Amniotic epithelial cell (primary cell): Measurements from ENCODE around the gene DDX39B.
A peak's percentile ranks its signal among the peaks of the same experiment; 100 is the strongest.

ENCODE experiments used
- DNase-seq: peaks from one replicate; pipeline ENCODE4 v3.0.0-alpha.2; 2010; ENCODE audit warnings: low read depth

Gene DDX39B

DNA sequence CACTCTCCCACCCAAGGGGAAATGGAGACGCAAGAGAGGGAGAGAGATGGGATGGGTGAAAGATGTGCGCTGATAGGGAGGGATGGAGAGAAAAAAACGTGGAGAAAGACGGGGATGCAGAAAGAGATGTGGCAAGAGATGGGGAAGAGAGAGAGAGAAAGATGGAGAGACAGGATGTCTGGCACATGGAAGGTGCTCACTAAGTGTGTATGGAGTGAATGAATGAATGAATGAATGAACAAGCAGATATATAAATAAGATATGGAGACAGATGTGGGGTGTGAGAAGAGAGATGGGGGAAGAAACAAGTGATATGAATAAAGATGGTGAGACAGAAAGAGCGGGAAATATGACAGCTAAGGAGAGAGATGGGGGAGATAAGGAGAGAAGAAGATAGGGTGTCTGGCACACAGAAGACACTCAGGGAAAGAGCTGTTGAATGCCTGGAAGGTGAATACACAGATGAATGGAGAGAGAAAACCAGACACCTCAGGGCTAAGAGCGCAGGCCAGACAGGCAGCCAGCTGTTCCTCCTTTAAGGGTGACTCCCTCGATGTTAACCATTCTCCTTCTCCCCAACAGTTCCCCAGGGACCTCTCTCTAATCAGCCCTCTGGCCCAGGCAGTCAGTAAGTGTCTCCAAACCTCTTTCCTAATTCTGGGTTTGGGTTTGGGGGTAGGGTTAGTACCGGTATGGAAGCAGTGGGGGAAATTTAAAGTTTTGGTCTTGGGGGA, 34.3 kb upstream of the DDX39B start:
- no peak for DNase-seq

GRCh38 chr6:31575335-31575901, 33.6 kb upstream of the DDX39B start, which contains the start of gene TNF:
TNF (plus strand) TSS chr6:31575565; CDS start chr6:31575742, 177 bp downstream.
- no peak for DNase-seq

GRCh38 chr6:31574106-31575061, 32.6 kb upstream of the DDX39B start:
- DNase-seq, result no peak

DNA sequence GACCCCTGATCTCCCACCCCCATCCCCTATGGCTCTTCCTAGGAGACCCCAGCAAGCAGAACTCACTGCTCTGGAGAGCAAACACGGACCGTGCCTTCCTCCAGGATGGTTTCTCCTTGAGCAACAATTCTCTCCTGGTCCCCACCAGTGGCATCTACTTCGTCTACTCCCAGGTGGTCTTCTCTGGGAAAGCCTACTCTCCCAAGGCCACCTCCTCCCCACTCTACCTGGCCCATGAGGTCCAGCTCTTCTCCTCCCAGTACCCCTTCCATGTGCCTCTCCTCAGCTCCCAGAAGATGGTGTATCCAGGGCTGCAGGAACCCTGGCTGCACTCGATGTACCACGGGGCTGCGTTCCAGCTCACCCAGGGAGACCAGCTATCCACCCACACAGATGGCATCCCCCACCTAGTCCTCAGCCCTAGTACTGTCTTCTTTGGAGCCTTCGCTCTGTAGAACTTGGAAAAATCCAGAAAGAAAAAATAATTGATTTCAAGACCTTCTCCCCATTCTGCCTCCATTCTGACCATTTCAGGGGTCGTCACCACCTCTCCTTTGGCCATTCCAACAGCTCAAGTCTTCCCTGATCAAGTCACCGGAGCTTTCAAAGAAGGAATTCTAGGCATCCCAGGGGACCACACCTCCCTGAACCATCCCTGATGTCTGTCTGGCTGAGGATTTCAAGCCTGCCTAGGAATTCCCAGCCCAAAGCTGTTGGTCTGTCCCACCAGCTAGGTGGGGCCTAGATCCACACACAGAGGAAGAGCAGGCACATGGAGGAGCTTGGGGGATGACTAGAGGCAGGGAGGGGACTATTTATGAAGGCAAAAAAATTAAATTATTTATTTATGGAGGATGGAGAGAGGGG, 31.7 kb upstream of the DDX39B start:
- DNase-seq, result no peak

DNA sequence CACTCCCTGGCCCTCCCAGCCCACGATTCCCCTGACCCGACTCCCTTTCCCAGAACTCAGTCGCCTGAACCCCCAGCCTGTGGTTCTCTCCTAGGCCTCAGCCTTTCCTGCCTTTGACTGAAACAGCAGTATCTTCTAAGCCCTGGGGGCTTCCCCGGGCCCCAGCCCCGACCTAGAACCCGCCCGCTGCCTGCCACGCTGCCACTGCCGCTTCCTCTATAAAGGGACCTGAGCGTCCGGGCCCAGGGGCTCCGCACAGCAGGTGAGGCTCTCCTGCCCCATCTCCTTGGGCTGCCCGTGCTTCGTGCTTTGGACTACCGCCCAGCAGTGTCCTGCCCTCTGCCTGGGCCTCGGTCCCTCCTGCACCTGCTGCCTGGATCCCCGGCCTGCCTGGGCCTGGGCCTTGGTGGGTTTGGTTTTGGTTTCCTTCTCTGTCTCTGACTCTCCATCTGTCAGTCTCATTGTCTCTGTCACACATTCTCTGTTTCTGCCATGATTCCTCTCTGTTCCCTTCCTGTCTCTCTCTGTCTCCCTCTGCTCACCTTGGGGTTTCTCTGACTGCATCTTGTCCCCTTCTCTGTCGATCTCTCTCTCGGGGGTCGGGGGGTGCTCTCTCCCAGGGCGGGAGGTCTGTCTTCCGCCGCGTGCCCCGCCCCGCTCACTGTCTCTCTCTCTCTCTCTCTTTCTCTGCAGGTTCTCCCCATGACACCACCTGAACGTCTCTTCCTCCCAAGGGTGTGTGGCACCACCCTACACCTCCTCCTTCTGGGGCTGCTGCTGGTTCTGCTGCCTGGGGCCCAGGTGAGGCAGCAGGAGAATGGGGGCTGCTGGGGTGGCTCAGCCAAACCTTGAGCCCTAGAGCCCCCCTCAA, 30.5 kb upstream of the DDX39B start, which contains the start of gene LTA:
LTA (plus strand) TSS at position 249 of the 871 bp plus-strand sequence; CDS start at position 703, 454 bp downstream.
- no peak for DNase-seq

DNA sequence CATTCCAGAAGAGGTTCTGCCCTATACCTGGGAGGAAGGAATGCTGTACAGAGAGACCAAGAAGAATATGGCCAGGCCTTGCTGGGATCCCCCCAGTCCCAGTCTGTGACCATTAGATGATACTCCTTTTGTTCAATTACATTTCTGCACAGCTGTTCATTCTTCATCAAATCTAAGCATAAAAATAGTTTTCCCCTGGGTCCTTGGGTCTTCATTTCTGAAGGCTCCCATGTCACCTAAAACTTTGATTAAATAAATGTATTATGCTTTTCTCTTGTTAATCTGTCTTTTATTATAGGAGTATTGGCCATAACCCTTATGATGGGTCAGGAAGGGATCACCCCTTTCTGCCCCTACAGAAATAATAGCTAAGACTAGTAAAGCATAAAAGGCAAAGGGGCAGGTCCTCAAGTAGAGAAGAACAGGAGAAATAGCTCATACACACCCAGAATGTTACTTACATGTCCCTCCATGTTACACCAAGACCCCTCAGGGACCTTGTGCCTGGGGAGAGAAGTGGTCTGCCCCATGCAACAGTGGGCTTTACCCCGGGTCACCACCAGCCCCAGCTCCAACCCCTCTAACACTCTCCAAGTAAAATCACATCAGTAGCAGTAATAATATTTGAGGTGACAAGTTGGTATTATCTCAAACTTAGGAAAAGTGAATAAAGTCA, 28.2 kb upstream of the DDX39B start:
- DNase-seq, result no peak

DNA sequence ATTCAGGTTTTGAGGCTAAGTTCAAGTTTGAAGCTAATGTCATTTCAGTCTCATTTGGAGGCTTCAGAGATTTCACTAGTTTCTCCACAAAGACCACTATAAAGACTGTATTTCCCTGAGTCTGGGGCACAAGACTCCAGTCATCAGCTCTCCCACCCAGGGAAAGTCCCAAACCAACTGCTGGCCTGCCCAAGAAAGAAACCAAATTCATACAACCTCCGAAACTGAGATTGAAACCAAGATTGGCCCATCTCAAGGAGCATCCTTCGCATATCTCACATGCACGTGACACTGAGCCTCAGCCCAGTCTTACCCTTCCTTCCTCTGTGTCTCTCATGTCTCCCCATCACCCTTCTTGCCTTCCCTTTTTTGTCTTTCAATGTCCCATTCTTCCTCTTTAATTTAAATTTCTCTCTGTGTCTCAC, 26.7 kb upstream of the DDX39B start:
- DNase-seq, result no peak

GRCh38 chr6:31567531-31568370, 25.9 kb upstream of the DDX39B start:
- no peak for DNase-seq

- no peak for DNase-seq
Observed at GRCh38 chr6:31560697-31561058, 18.9 kb upstream of the DDX39B start.

GRCh38 chr6:31559958-31560696, 18.3 kb upstream of the DDX39B start:
- peak; percentile 84 for DNase-seq

DNA sequence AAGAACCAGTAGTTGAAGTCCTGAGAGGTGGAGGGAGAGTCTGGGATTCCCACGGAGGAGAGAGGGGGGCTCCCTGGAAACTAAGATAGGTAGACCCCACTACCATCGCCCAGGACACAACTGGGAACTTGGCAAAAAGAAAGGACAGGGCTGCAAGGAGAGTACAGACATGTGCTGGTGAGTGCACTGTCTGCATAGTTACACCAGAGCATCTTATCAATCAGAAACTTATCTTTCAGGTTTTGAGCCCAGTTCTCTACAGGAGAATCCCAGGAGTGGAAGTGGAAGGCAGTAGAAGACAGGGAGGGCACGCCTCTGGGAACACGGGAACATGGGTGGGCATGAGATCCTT, 17.8 kb upstream of the DDX39B start:
- DNase-seq, result no peak

- peak; percentile 63 for DNase-seq
Observed at GRCh38 chr6:31558631-31559500, 17.1 kb upstream of the DDX39B start.

- DNase-seq, result no peak
Observed at GRCh38 chr6:31558318-31558625, 16.5 kb upstream of the DDX39B start.

GRCh38 chr6:31557443-31558317, 15.9 kb upstream of the DDX39B start:
- DNase-seq, result no peak

GRCh38 chr6:31556307-31556706, 14.5 kb upstream of the DDX39B start:
- DNase-seq, result no peak

DNA sequence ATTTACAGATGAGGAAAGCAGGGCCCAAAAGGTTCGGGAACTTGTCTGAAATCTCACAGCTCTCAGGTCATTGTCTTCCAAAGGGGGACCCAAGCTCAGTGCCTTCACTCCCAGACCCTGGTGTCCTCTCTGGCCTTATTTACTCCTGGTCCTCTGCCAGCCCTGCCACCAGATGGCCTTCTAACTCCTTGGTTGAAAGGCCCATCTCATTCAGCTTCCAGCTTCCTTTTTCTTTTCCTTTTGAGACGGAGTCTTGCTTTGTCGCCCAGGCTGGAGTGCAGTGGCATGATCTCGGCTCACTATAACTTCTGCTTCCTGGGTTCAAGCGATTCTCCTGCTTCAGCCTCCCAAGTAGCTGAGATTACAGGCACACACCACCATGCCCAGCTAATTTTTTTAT, 9.6 kb upstream of the DDX39B start:
- DNase-seq, result peak; percentile 61

GRCh38 chr6:31548544-31548873, 6.7 kb upstream of the DDX39B start:
- DNase-seq, result no peak
